Prostate gland (tissue), 2 donors: ENCODE data around the gene PRR5L. TPM values are rescaled to one million over a fixed set of nuclear protein-coding genes. Genes with fewer than 3 reads are reported as not detected.

Experiments used
- DNase-seq: peaks from one replicate; pipeline ENCODE4 v3.0.0-alpha.2; 2019; ENCODE audit warnings: low spot score
- H3K27ac ChIP-seq, 2 donors: fragments of 200-600 bp; sonication (generic); 2 replicates each; pipeline ENCODE4 v1.5.1; 2017 to 2019
- H3K27me3 ChIP-seq: fragments of 200-600 bp; sonication (generic); replicated peaks from 2 replicates; pipeline ENCODE4 v1.5.1; 2019; ENCODE audit not compliant: insufficient read depth
- H3K36me3 ChIP-seq, 2 donors: fragments of 200-600 bp; sonication (generic); 1 replicate in 1 of 2; 2 replicates in 1 of 2; pipeline versions ENCODE4 v1.5.1 to v1.8.1; 2017 to 2019
- H3K4me1 ChIP-seq: fragments of 200-600 bp; sonication (generic); replicated peaks from 2 replicates; pipeline ENCODE4 v1.5.1; 2019
- H3K4me3 ChIP-seq, 2 donors: fragments of 200-600 bp; sonication (generic); 2 replicates each; pipeline ENCODE4 v1.5.1; 2017 to 2019
- H3K9me3 ChIP-seq: fragments of 200-600 bp; sonication (generic); 2 replicates; pipeline ENCODE4 v1.5.1; 2017
- CTCF ChIP-seq, 4 experiments: fragments of 200-600 bp in 2 of 4; fragments of 450-650 bp in 2 of 4; sonication (generic) in 2 of 4; IDR thresholded peaks; 1 replicate in 3 of 4; 2 replicates in 1 of 4; pipeline ENCODE4 v1.5.1; 2016 to 2019; ENCODE audit warnings: antibody characterized with exemption in 4 of 4, mild to moderate bottlenecking in 2 of 4, moderate library complexity in 2 of 4
- POLR2A ChIP-seq: fragments of 450-650 bp; IDR thresholded peaks from one replicate; pipeline ENCODE4 v1.6.1; 2016; ENCODE audit warnings: antibody characterized with exemption, mild to moderate bottlenecking
- POLR2AphosphoS5 ChIP-seq: sonication (generic); formaldehyde crosslinking; IDR thresholded peaks from one replicate; pipeline ENCODE4 v1.6.1; 2017; ENCODE audit warnings: antibody characterized with exemption
- WGBS: methylation state at CpG from one replicate; pipeline ENCODE4 v1.1.5; 2018; 5-methylcytosine and 5-hydroxymethylcytosine counted together
- intact Hi-C: fragments of 100-400 bp; cut with DNase I; formaldehyde crosslinking; loops from one replicate; pipeline ENCODE4 v1.14.2; 2022
- total RNA-seq, 2 donors: library from RNA; depleted of rRNA; stranded (reverse); fragments of >200 nt; gene quantifications; one replicate each; pipeline ENCODE4 v1.1.0, GENCODE V29; 2016

Gene PRR5L
- total RNA-seq, 2 donors from 2014 or later = 4.0 to 10.1 TPM

- TF ChIP-seq CTCF (IDR thresholded peaks at IDR 0.05) (no peak), POLR2AphosphoS5 (no peak), POLR2A (no peak)
- Histone ChIP-seq H3K27me3 (no peaks in the 10 kb centered on the region), H3K36me3 (no peaks in the 10 kb centered on the region), H3K4me1 (no peaks in the 10 kb centered on the region), H3K4me3 (no peak overlapping the region), H3K27ac (no peak overlapping the region), H3K9me3 (no peaks in the 10 kb centered on the region)
- DNase-seq = no peak
- intact Hi-C loops = no loop called here
- WGBS = 84% methylated on average over 2 of the region's 2 CpGs
These were observed 75.1 kb downstream of the PRR5L start for GRCh38 chr11:36371181-36371580.

- WGBS = 92% methylated on average over 7 of the region's 7 CpGs
- no peaks in the 10 kb centered on the region for H3K27me3 ChIP-seq
- TF ChIP-seq POLR2A = no peak
- no peak for TF ChIP-seq CTCF (IDR thresholded peaks at IDR 0.05)
- TF ChIP-seq POLR2AphosphoS5 = no peak
- no peak overlapping the region for H3K4me3 ChIP-seq
- no peak overlapping the region for H3K27ac ChIP-seq
- no peak for DNase-seq
- H3K36me3 ChIP-seq = no peaks in the 10 kb centered on the region
- no peaks in the 10 kb centered on the region for H3K4me1 ChIP-seq
- no peaks in the 10 kb centered on the region for H3K9me3 ChIP-seq
- intact Hi-C loops = no loop called here
These were observed 75.5 kb downstream of the PRR5L start for GRCh38 chr11:36371590-36371989.

GRCh38 chr11:36372101-36372771, 76.1 kb downstream of the PRR5L start:
- no peaks in the 10 kb centered on the region for H3K9me3 ChIP-seq
- DNase-seq = no peak
- no peak overlapping the region for H3K27ac ChIP-seq
- H3K27me3 ChIP-seq = no peaks in the 10 kb centered on the region
- H3K4me1 ChIP-seq = no peaks in the 10 kb centered on the region
- intact Hi-C loops = no loop called here
- WGBS = 69% methylated on average over 6 of the region's 6 CpGs
- no peaks in the 10 kb centered on the region for H3K36me3 ChIP-seq
- H3K4me3 ChIP-seq = no peak overlapping the region
- no peak for TF ChIP-seq POLR2A
- TF ChIP-seq POLR2AphosphoS5 = no peak
- TF ChIP-seq CTCF (IDR thresholded peaks at IDR 0.05) = no peak

GRCh38 chr11:36373016-36374010, 77.2 kb downstream of the PRR5L start:
- no peaks in the 10 kb centered on the region for H3K36me3 ChIP-seq
- 76% methylated on average over 6 of the region's 6 CpGs for WGBS
- H3K27ac ChIP-seq = no peak overlapping the region
- H3K9me3 ChIP-seq = no peaks in the 10 kb centered on the region
- TF ChIP-seq POLR2AphosphoS5 (no peak), POLR2A (no peak), CTCF (IDR thresholded peaks at IDR 0.05) (no peak)
- H3K4me1 ChIP-seq = no peaks in the 10 kb centered on the region
- intact Hi-C loops = no loop called here
- no peak for DNase-seq
- H3K27me3 ChIP-seq = peaks cover 6% of the 10 kb centered on the region
- no peak overlapping the region for H3K4me3 ChIP-seq
